Endodermal cell (in vitro differentiated cells): Measurements from ENCODE around the gene GALNT4. TPM values are rescaled to one million over a fixed set of nuclear protein-coding genes. Genes with fewer than 3 reads are reported as not detected.

Experiments
- DNase-seq: peaks from one replicate; pipeline ENCODE4 v3.0.0-alpha.2; 2017
- H3K27ac ChIP-seq: 2 replicates; pipeline ENCODE4 v1.5.1; 2013; ENCODE audit warnings: mild to moderate bottlenecking, low read depth, low read length, moderate library complexity
- H3K27me3 ChIP-seq: 2 replicates; pipeline ENCODE4 v1.6.1; 2013; ENCODE audit warnings: mild to moderate bottlenecking, low read length, moderate library complexity; ENCODE audit not compliant: insufficient read depth, control insufficient read depth, poor library complexity, severe bottlenecking
- H3K36me3 ChIP-seq: 2 replicates; pipeline ENCODE4 v1.7.0; 2013; ENCODE audit warnings: mild to moderate bottlenecking, low read length, moderate library complexity; ENCODE audit not compliant: control insufficient read depth, insufficient read depth
- H3K4me1 ChIP-seq: one replicate; pipeline ENCODE4 v1.7.0; 2013; ENCODE audit warnings: low read length; ENCODE audit not compliant: control insufficient read depth, insufficient read depth
- H3K4me3 ChIP-seq: 2 replicates; pipeline ENCODE4 v1.5.1; 2013; ENCODE audit warnings: mild to moderate bottlenecking, low read length, moderate library complexity
- H3K9ac ChIP-seq: 2 replicates; pipeline ENCODE4 v1.6.1; 2013; ENCODE audit warnings: mild to moderate bottlenecking, low read length, moderate library complexity; ENCODE audit not compliant: poor library complexity, severe bottlenecking; ENCODE audit errors: extremely low read depth
- H3K9me3 ChIP-seq: 2 replicates; pipeline ENCODE4 v1.6.1; 2013; ENCODE audit warnings: mild to moderate bottlenecking, low read length, moderate library complexity; ENCODE audit not compliant: control insufficient read depth
- H3K27ac Mint-ChIP-seq: 2 replicates; pipeline ENCODE4 v1.8.0; 2020; ENCODE audit warnings: mixed read lengths
- H3K27me3 Mint-ChIP-seq: 2 replicates; pipeline ENCODE4 v1.8.0; 2021; ENCODE audit warnings: mild to moderate bottlenecking, mixed read lengths; ENCODE audit not compliant: insufficient read depth
- H3K36me3 Mint-ChIP-seq: 2 replicates; pipeline ENCODE4 v1.8.0; 2020; ENCODE audit warnings: low read depth, mixed read lengths
- H3K4me1 Mint-ChIP-seq: 2 replicates; pipeline ENCODE4 v1.8.0; 2020; ENCODE audit warnings: mixed read lengths
- H3K4me3 Mint-ChIP-seq: 2 replicates; pipeline ENCODE4 v1.8.0; 2020; ENCODE audit warnings: mild to moderate bottlenecking, moderate library complexity, mixed read lengths
- H3K9me3 Mint-ChIP-seq: 2 replicates; pipeline ENCODE4 v1.8.0; 2020; ENCODE audit warnings: mild to moderate bottlenecking, mixed read lengths
- WGBS, 2 experiments: methylation state at CpG; one replicate each; pipeline versions ENCODE4 v1.1.5 to v1.1.7; 2013; ENCODE audit warnings: missing lambda C conversion rate in 2 of 2, mixed read lengths in 1 of 2; ENCODE audit not compliant: insufficient coverage in 1 of 2, insufficient read length in 1 of 2; 5-methylcytosine and 5-hydroxymethylcytosine counted together
- total RNA-seq, 2 donors: library from RNA; stranded (reverse); fragmentation: NEBNext Ultra II Directional in 1 of 2; extraction: Animal tissue kit (Norgen Biotek cat#: 25700) in 1 of 2; gene quantifications; 2 replicates in 1 of 2; 3 replicates in 1 of 2; pipeline ENCODE4 v1.2.1, GENCODE V29; 2021
- TF ChIP-seq, protein P1 (sequence below): fragments of 200-600 bp; sonication (generic); conservative IDR thresholded peaks from 2 replicates; pipeline ENCODE4 v1.5.0; 2021; ENCODE audit warnings: antibody characterized with exemption, mild to moderate bottlenecking

The GALNT4 gene
- total RNA-seq, 2 donors from 2014 or later, result 7.2 to 9.0 TPM

DNA sequence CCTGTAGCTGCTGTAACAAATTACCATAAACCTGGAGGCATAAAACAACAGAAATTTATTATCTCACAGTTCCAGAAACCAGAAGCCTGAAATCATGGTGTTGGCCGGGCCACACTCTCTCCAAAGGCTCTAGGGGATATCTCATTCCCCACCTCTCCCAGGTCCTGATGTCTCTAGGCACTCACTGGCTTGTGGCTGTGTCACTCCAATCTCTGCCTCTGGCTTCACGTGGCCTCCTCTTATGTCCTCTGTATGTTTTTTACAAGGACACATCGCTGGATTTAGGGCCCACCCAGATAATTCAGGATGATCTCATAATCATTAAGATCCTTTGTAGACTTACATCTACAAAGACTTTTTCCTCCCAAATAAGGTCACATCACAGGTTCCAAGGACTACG, 8.0 kb downstream of the GALNT4 start:
- Mint-ChIP-seq H3K4me3 (no peak overlapping the region), H3K36me3 (peaks cover 5% of the 10 kb centered on the region), H3K27me3 (no peaks in the 10 kb centered on the region), H3K4me1 (peaks cover 8% of the 10 kb centered on the region), H3K9me3 (no peaks in the 10 kb centered on the region), H3K27ac (no peak overlapping the region)
- TF ChIP-seq, protein P1, sequence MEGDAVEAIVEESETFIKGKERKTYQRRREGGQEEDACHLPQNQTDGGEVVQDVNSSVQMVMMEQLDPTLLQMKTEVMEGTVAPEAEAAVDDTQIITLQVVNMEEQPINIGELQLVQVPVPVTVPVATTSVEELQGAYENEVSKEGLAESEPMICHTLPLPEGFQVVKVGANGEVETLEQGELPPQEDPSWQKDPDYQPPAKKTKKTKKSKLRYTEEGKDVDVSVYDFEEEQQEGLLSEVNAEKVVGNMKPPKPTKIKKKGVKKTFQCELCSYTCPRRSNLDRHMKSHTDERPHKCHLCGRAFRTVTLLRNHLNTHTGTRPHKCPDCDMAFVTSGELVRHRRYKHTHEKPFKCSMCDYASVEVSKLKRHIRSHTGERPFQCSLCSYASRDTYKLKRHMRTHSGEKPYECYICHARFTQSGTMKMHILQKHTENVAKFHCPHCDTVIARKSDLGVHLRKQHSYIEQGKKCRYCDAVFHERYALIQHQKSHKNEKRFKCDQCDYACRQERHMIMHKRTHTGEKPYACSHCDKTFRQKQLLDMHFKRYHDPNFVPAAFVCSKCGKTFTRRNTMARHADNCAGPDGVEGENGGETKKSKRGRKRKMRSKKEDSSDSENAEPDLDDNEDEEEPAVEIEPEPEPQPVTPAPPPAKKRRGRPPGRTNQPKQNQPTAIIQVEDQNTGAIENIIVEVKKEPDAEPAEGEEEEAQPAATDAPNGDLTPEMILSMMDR, result no peak
- Histone ChIP-seq H3K9me3 (no peaks in the 10 kb centered on the region), H3K9ac (no peak overlapping the region), H3K27ac (no peak overlapping the region), H3K36me3 (no peaks in the 10 kb centered on the region), H3K4me3 (no peak overlapping the region), H3K4me1 (peaks cover 2% of the 10 kb centered on the region), H3K27me3 (no peaks in the 10 kb centered on the region)
- 66 to 71% methylated on average over 4 of the region's 4 CpGs for WGBS, 2 experiments
- no peak for DNase-seq

DNA sequence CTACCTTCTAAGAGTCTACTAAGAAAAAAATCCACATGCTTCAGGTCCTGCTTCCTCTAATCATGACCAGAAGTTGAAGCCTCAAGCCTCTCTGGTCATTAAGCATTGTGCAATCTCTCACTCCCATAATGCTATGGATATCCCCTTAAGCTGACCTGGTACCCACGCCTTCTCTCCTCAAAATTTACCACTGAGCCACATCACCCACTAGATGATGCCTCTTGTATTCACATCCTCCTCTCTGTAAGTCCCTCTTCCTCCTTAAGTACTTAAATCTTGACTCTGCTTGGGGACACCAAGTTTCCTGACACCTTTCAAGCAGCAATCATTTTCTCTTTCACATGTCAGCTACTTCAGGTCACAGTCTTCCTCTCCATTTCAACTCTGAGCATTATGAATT, 9.8 kb downstream of the GALNT4 start:
- H3K9ac ChIP-seq, result no peak overlapping the region
- peaks cover 2% of the 10 kb centered on the region for H3K4me1 ChIP-seq
- Mint-ChIP-seq H3K27me3 (no peaks in the 10 kb centered on the region), H3K36me3 (peaks cover 4% of the 10 kb centered on the region), H3K4me1 (peaks cover 8% of the 10 kb centered on the region), H3K9me3 (no peaks in the 10 kb centered on the region), H3K4me3 (no peak overlapping the region), H3K27ac (no peak overlapping the region)
- TF ChIP-seq, protein P1, result no peak
- H3K27ac ChIP-seq, result no peak overlapping the region
- H3K4me3 ChIP-seq, result no peak overlapping the region
- DNase-seq, result no peak
- WGBS, 2 experiments, result 95 to 100% methylated on average over 1 of the region's 1 CpG
- H3K9me3 ChIP-seq, result no peaks in the 10 kb centered on the region
- H3K36me3 ChIP-seq, result no peaks in the 10 kb centered on the region
- no peaks in the 10 kb centered on the region for H3K27me3 ChIP-seq

DNA sequence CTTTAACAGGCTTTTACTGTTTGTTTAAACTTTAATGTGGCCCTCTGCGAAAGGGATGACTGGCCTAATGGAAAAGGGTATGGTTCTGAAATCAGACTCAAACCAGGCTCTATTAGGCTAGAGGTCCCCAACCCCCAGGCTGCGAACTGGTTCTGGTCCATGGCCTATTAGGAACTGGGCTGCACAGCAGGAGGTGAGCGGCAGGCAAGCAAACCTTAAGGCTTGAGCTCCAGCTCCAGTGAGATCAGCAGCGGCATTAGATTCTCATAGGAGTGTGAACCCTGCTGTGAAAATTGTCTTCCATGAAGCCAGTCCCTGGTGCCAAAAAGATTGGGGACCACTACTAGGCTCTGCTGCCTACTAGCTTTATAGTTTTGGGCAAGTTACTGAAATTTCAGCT, 11.1 kb downstream of the GALNT4 start:
- Histone ChIP-seq H3K27me3 (no peaks in the 10 kb centered on the region), H3K4me1 (peaks cover 2% of the 10 kb centered on the region), H3K36me3 (no peaks in the 10 kb centered on the region), H3K9ac (no peak overlapping the region), H3K4me3 (no peak overlapping the region), H3K27ac (no peak overlapping the region), H3K9me3 (no peaks in the 10 kb centered on the region)
- Mint-ChIP-seq H3K27me3 (no peaks in the 10 kb centered on the region), H3K36me3 (peaks cover 6% of the 10 kb centered on the region), H3K9me3 (no peaks in the 10 kb centered on the region), H3K4me3 (no peak overlapping the region), H3K27ac (no peak overlapping the region), H3K4me1 (peaks cover 8% of the 10 kb centered on the region)
- TF ChIP-seq, protein P1, result no peak
- WGBS, 2 experiments, result 86 to 93% methylated on average over 4 of the region's 4 CpGs
- DNase-seq, result peak; percentile 54
